ENCODE measurements around the gene COL6A3. TPM values are rescaled to one million over a fixed set of nuclear protein-coding genes. Genes with fewer than 3 reads are reported as not detected.
A peak's percentile ranks its signal among the peaks of the same experiment; 100 is the strongest.

The COL6A3 gene
- total and polyA plus RNA-seq, 2 donors (not counting 1 experiment from before 2014, with no cell fraction given): 316 to 1,525 TPM

- no peak overlapping the region for H3K4me3 ChIP-seq (replicated peaks in 1 of 4; ENCODE audit: control extremely low read depth in 1 of 4, insufficient read depth in 1 of 4, low read depth in 3 of 4, low read length in 4 of 4)
- peak overlapping the region; percentile 62 for H3K27ac ChIP-seq (ENCODE audit: insufficient read depth, low read length)
- TF ChIP-seq EZH2 (IDR thresholded peaks at IDR 0.05; ENCODE audit: low read length, missing control alignments) (no peak), CTCF (conservative IDR thresholded peaks at IDR 0.05 in 1 of 2, IDR thresholded peaks at IDR 0.05 in 1 of 2; ENCODE audit: low read depth in 1 of 2, low read length in 2 of 2) (no peak)
- H4K20me1 ChIP-seq (ENCODE audit: control insufficient read depth, extremely low read depth, insufficient read depth, low read length): no peaks in the 10 kb centered on the region
- H3K27me3 ChIP-seq (ENCODE audit: control insufficient read depth, insufficient read depth, low read length): no peaks in the 10 kb centered on the region
- H3K4me1 ChIP-seq (ENCODE audit: control insufficient read depth, extremely low read depth, insufficient read depth, low read length): peaks cover 26% of the 10 kb centered on the region
- H3K9ac ChIP-seq (ENCODE audit: insufficient read depth, low read length): no peak overlapping the region
- no peaks in the 10 kb centered on the region for H3K79me2 ChIP-seq (ENCODE audit: control insufficient read depth, insufficient read depth, low read length)
- H3K36me3 ChIP-seq (ENCODE audit: control insufficient read depth, insufficient read depth, low read length): no peaks in the 10 kb centered on the region
- no peaks in the 10 kb centered on the region for H3K9me3 ChIP-seq (ENCODE audit: control insufficient read depth, insufficient read depth, low read depth, low read length)
- no peak overlapping the region for H2AFZ ChIP-seq (ENCODE audit: low read length)
- peak in 1 of 2 donors; percentile 85 for DNase-seq (ENCODE audit: low read depth in 2 of 2)
- H3K4me2 ChIP-seq (ENCODE audit: extremely low read depth, insufficient read depth, low read length): no peak overlapping the region
These were observed 116.4 kb downstream of the COL6A3 start for GRCh38 chr2:237297421-237298150.

GRCh38 chr2:237296756-237297155 lies 117.2 kb downstream of the COL6A3 start:
- DNase-seq (ENCODE audit: low read depth in 2 of 2): peak in 1 of 2 donors; percentile 62
- H3K9me3 ChIP-seq (ENCODE audit: control insufficient read depth, insufficient read depth, low read depth, low read length): no peaks in the 10 kb centered on the region
- no peaks in the 10 kb centered on the region for H3K36me3 ChIP-seq (ENCODE audit: control insufficient read depth, insufficient read depth, low read length)
- no peak overlapping the region for H2AFZ ChIP-seq (ENCODE audit: low read length)
- TF ChIP-seq CTCF (conservative IDR thresholded peaks at IDR 0.05 in 1 of 2, IDR thresholded peaks at IDR 0.05 in 1 of 2; ENCODE audit: low read depth in 1 of 2, low read length in 2 of 2) (no peak), EZH2 (IDR thresholded peaks at IDR 0.05; ENCODE audit: low read length, missing control alignments) (no peak)
- no peaks in the 10 kb centered on the region for H3K27me3 ChIP-seq (ENCODE audit: control insufficient read depth, insufficient read depth, low read length)
- H3K27ac ChIP-seq (ENCODE audit: insufficient read depth, low read length): peak overlapping the region; percentile 62
- no peak overlapping the region for H3K9ac ChIP-seq (ENCODE audit: insufficient read depth, low read length)
- H3K79me2 ChIP-seq (ENCODE audit: control insufficient read depth, insufficient read depth, low read length): no peaks in the 10 kb centered on the region
- no peaks in the 10 kb centered on the region for H4K20me1 ChIP-seq (ENCODE audit: control insufficient read depth, extremely low read depth, insufficient read depth, low read length)
- no peak overlapping the region for H3K4me2 ChIP-seq (ENCODE audit: extremely low read depth, insufficient read depth, low read length)
- no peak overlapping the region for H3K4me3 ChIP-seq (replicated peaks in 1 of 4; ENCODE audit: control extremely low read depth in 1 of 4, insufficient read depth in 1 of 4, low read depth in 3 of 4, low read length in 4 of 4)
- peaks cover 29% of the 10 kb centered on the region for H3K4me1 ChIP-seq (ENCODE audit: control insufficient read depth, extremely low read depth, insufficient read depth, low read length)

GRCh38 chr2:237295889-237296480 lies 118.0 kb downstream of the COL6A3 start:
- Histone ChIP-seq H3K27me3 (ENCODE audit: control insufficient read depth, insufficient read depth, low read length) (no peaks in the 10 kb centered on the region), H3K79me2 (ENCODE audit: control insufficient read depth, insufficient read depth, low read length) (no peaks in the 10 kb centered on the region), H3K36me3 (ENCODE audit: control insufficient read depth, insufficient read depth, low read length) (no peaks in the 10 kb centered on the region), H4K20me1 (ENCODE audit: control insufficient read depth, extremely low read depth, insufficient read depth, low read length) (no peaks in the 10 kb centered on the region), H3K9ac (ENCODE audit: insufficient read depth, low read length) (no peak overlapping the region), H2AFZ (ENCODE audit: low read length) (no peak overlapping the region), H3K9me3 (ENCODE audit: control insufficient read depth, insufficient read depth, low read depth, low read length) (no peaks in the 10 kb centered on the region), H3K4me2 (ENCODE audit: extremely low read depth, insufficient read depth, low read length) (no peak overlapping the region), H3K27ac (ENCODE audit: insufficient read depth, low read length) (no peak overlapping the region), H3K4me3 (replicated peaks in 1 of 4; ENCODE audit: control extremely low read depth in 1 of 4, insufficient read depth in 1 of 4, low read depth in 3 of 4, low read length in 4 of 4) (no peak overlapping the region), H3K4me1 (ENCODE audit: control insufficient read depth, extremely low read depth, insufficient read depth, low read length) (peaks cover 27% of the 10 kb centered on the region)
- TF ChIP-seq EZH2 (IDR thresholded peaks at IDR 0.05; ENCODE audit: low read length, missing control alignments) (no peak), CTCF (conservative IDR thresholded peaks at IDR 0.05 in 1 of 2, IDR thresholded peaks at IDR 0.05 in 1 of 2; ENCODE audit: low read depth in 1 of 2, low read length in 2 of 2) (no peak)
- DNase-seq (ENCODE audit: low read depth in 2 of 2): peak in 1 of 2 donors; percentile 28
